GM15510 (cell line): ENCODE data around the gene GSN.

ENCODE experiments used
- POLR2A ChIP-seq: IDR thresholded peaks from 3 replicates; pipeline ENCODE4 v1.6.1; 2011; ENCODE audit warnings: borderline replicate concordance; ENCODE audit not compliant: insufficient read length; ENCODE audit errors: extremely low read depth

GSN gene

GRCh38 chr9:121324316-121324715, 56.4 kb downstream of the GSN start:
- TF ChIP-seq POLR2A, result no peak

GRCh38 chr9:121324755-121325154, 56.8 kb downstream of the GSN start:
- no peak for TF ChIP-seq POLR2A

GRCh38 chr9:121325387-121325786, 57.4 kb downstream of the GSN start:
- no peak for TF ChIP-seq POLR2A

GRCh38 chr9:121326130-121326838, 58.3 kb downstream of the GSN start:
- no peak for TF ChIP-seq POLR2A

- no peak for TF ChIP-seq POLR2A
Measured at GRCh38 chr9:121326901-121327613, 59.1 kb downstream of the GSN start.

GRCh38 chr9:121328476-121328875, 60.5 kb downstream of the GSN start:
- no peak for TF ChIP-seq POLR2A

- TF ChIP-seq POLR2A, result no peak
Measured at GRCh38 chr9:121328876-121329681, 61.1 kb downstream of the GSN start.

- no peak for TF ChIP-seq POLR2A
Measured at GRCh38 chr9:121331549-121331948, 63.6 kb downstream of the GSN start.

- TF ChIP-seq POLR2A, result no peak
Measured at GRCh38 chr9:121331992-121332685, 64.2 kb downstream of the GSN start.

GRCh38 chr9:121333950-121334773, 66.2 kb downstream of the GSN start:
- no peak for TF ChIP-seq POLR2A

- no peak for TF ChIP-seq POLR2A
Measured at GRCh38 chr9:121336665-121337064, 68.7 kb downstream of the GSN start.

GRCh38 chr9:121339437-121339836, 71.5 kb downstream of the GSN start:
- TF ChIP-seq POLR2A, result no peak

- TF ChIP-seq POLR2A, result no peak
Measured at GRCh38 chr9:121340676-121341392, 72.9 kb downstream of the GSN start.
